K562 (cell line): ENCODE data around the gene OR2C1. TPM values are rescaled to one million over a fixed set of nuclear protein-coding genes. Genes with fewer than 3 reads are reported as not detected.

Source experiments
- BCOR ChIP-seq: fragments of 450-650 bp; IDR thresholded peaks from 2 replicates; pipeline ENCODE4 v1.6.1; 2016
- CREM ChIP-seq: IDR thresholded peaks from 2 replicates; pipeline ENCODE4 v1.6.1; 2014; ENCODE audit warnings: antibody characterized with exemption, low read depth
- CXXC5 ChIP-seq: fragments of 250-450 bp; sonication (Bioruptor Pico); IDR thresholded peaks from 2 replicates; pipeline ENCODE4 v1.8.0; 2022; ENCODE audit warnings: inconsistent platforms, mild to moderate bottlenecking, moderate library complexity
- E4F1 ChIP-seq: fragments of 250-450 bp; sonication (Bioruptor Pico); IDR thresholded peaks from 2 replicates; pipeline ENCODE4 v1.5.0; 2021; ENCODE audit warnings: mild to moderate bottlenecking, borderline replicate concordance
- FOSL1 ChIP-seq: fragments of 200-800 bp; sonication (Bioruptor generic); conservative IDR thresholded peaks from 2 replicates; pipeline ENCODE4 v1.6.1; 2016; ENCODE audit warnings: missing genetic modification characterization, missing compliant biosample characterization
- HNRNPLL ChIP-seq: fragments of 200-400 bp; formaldehyde crosslinking; IDR thresholded peaks from 2 replicates; pipeline ENCODE4 v1.6.1; 2017; ENCODE audit warnings: low read length, low read depth, mild to moderate bottlenecking; ENCODE audit not compliant: poor library complexity, severe bottlenecking
- IFI16 ChIP-seq: fragments of 250-450 bp; sonication (Bioruptor Pico); IDR thresholded peaks from 2 replicates; pipeline ENCODE4 v2.1.2; 2022; ENCODE audit warnings: mild to moderate bottlenecking, inconsistent platforms
- KDM1A ChIP-seq, 2 experiments: fragments of 450-650 bp; IDR thresholded peaks; 2 replicates each; pipeline ENCODE4 v1.6.1; 2016; ENCODE audit warnings: mild to moderate bottlenecking in 2 of 2
- L3MBTL2 ChIP-seq: fragments of 450-650 bp; IDR thresholded peaks from 2 replicates; pipeline ENCODE4 v1.6.1; 2016; ENCODE audit warnings: mild to moderate bottlenecking, moderate library complexity
- MYC ChIP-seq, 2 experiments: fragments of 250-450 bp in 1 of 2; sonication (Bioruptor Pico) in 1 of 2; IDR thresholded peaks; 2 replicates each; pipeline versions ENCODE4 v1.5.1 to v1.6.1; 2012 to 2021; ENCODE audit warnings: low read depth in 2 of 2, borderline replicate concordance in 1 of 2, improper control_type of control experiment in 1 of 2, low read length in 1 of 2, mild to moderate bottlenecking in 1 of 2, moderate library complexity in 1 of 2
- NFYB ChIP-seq: IDR thresholded peaks from 2 replicates; pipeline ENCODE4 v1.6.1; 2011; ENCODE audit warnings: mild to moderate bottlenecking, moderate library complexity; ENCODE audit not compliant: insufficient read length; ENCODE audit errors: extremely low read depth
- PTBP1 ChIP-seq: fragments of 200-400 bp; formaldehyde crosslinking; IDR thresholded peaks from 2 replicates; pipeline ENCODE4 v1.6.1; 2017; ENCODE audit warnings: low read depth, low read length
- PTTG1 ChIP-seq: fragments of 450-650 bp; IDR thresholded peaks from 2 replicates; pipeline ENCODE4 v1.6.1; 2016; ENCODE audit warnings: low read depth, mild to moderate bottlenecking, missing genetic modification characterization, missing compliant biosample characterization
- RHOXF2B ChIP-seq: fragments of 250-450 bp; sonication (Bioruptor Pico); conservative IDR thresholded peaks from 2 replicates; pipeline ENCODE4 v1.5.1; 2021
- SAFB2 ChIP-seq: fragments of 200-400 bp; formaldehyde crosslinking; IDR thresholded peaks from 2 replicates; pipeline ENCODE4 v1.6.1; 2018; ENCODE audit warnings: borderline replicate concordance, low read length, low read depth, moderate library complexity; ENCODE audit not compliant: severe bottlenecking
- XRCC5 ChIP-seq: fragments of 200-400 bp; formaldehyde crosslinking; IDR thresholded peaks from 2 replicates; pipeline ENCODE4 v1.6.1; 2017; ENCODE audit warnings: low read depth, mild to moderate bottlenecking, low read length
- ZBED1 ChIP-seq: IDR thresholded peaks from 2 replicates; pipeline ENCODE4 v1.6.1; 2014
- ZBTB43 ChIP-seq: sonication (generic); formaldehyde crosslinking; IDR thresholded peaks from 2 replicates; pipeline ENCODE4 v1.8.0; 2023; ENCODE audit warnings: mild to moderate bottlenecking, missing genetic modification reagents
- ZMIZ1 ChIP-seq, 2 experiments: fragments of 150-350 bp in 1 of 2; IDR thresholded peaks; 2 replicates each; pipeline ENCODE4 v1.6.1; 2012 to 2016; ENCODE audit warnings: low read depth in 2 of 2, low read length in 2 of 2, mild to moderate bottlenecking in 1 of 2, moderate library complexity in 1 of 2
- ZNF121 ChIP-seq: sonication (generic); formaldehyde crosslinking; conservative IDR thresholded peaks from 2 replicates; pipeline ENCODE4 v1.8.0; 2022; ENCODE audit warnings: missing genetic modification reagents
- ZNF316 ChIP-seq: fragments of 450-650 bp; IDR thresholded peaks from 2 replicates; pipeline ENCODE4 v1.6.1; 2016
- ZNF395 ChIP-seq: fragments of 200-800 bp; sonication (Bioruptor generic); IDR thresholded peaks from 2 replicates; pipeline ENCODE4 v1.6.1; 2017; ENCODE audit warnings: missing genetic modification characterization, missing compliant biosample characterization
- polyA plus RNA-seq, 8 experiments: library from polyadenylated mRNA; depleted of rRNA in 4 of 8; stranded (reverse) in 5 of 8; unstranded in 3 of 8; fragments of >200 nt; fragmentation: Nextera tagmentation in 2 of 8; fragmentation: Illumina TruSeq in 1 of 8; extraction: Ambion mirVana in 2 of 8; extraction: Trizol in 1 of 8; gene quantifications; 2 replicates each; pipeline versions ENCODE4 v1.2.1 to v1.2.3, GENCODE V29; 2011 to 2014; ENCODE audit warnings: inconsistent platforms in 1 of 8, missing spikeins in 1 of 8
- total RNA-seq, 7 experiments: library from RNA; depleted of rRNA in 6 of 7; stranded (reverse); fragments of >200 nt in 6 of 7; fragmentation: Illumina TruSeq in 2 of 7; extraction: Trizol in 2 of 7; gene quantifications; 2 replicates each; pipeline versions ENCODE4 v1.2.1 to v1.2.3, GENCODE V29; 2011 to 2021; ENCODE audit warnings: low replicate concordance in 1 of 7

Gene OR2C1
- total and polyA plus RNA-seq, 9 of the 15 experiments (the other 6 are each of a cell fraction or from before 2014, with no cell fraction given): not detected

GRCh38 chr16:3388325-3388724 is 32.6 kb downstream of the OR2C1 start (continued):
- TF ChIP-seq FOSL1 (tag) (peak; percentile 82), ZNF395 (no peak), CREM (peak; percentile 68), ZMIZ1 (IDR thresholded peaks at IDR 0.05; ENCODE audit: low read depth in 2 of 2, low read length in 2 of 2) (peak in 1 of 2 experiments; percentile 80; a peak in 2 of 4 replicates), PTTG1 (no peak), ZBTB43 (CRISPR knock-in tag) (no peak), XRCC5 (no peak), NFYB (no peak), ZNF316 (no peak), BCOR (peak; percentile 81), MYC (IDR thresholded peaks at IDR 0.05; ENCODE audit: low read depth, low read length) (no peak), MYC (CRISPR knock-in tag; IDR thresholded peaks at IDR 0.05; ENCODE audit: borderline replicate concordance, low read depth) (no peak), KDM1A (IDR thresholded peaks at IDR 0.05) (peak; percentile 58 to 78; a peak in 3 of 4 replicates), RHOXF2B (CRISPR knock-in tag) (no peak), HNRNPLL (no peak), E4F1 (CRISPR knock-in tag) (no peak), ZNF121 (no peak), ZBED1 (no peak), CXXC5 (CRISPR knock-in tag) (peak; percentile 67), SAFB2 (no peak), L3MBTL2 (peak; percentile 42), IFI16 (CRISPR knock-in tag) (no peak), PTBP1 (no peak)
